Measurements from ENCODE around the gene LIPK.
"Not testable (repeated sequence)": the region's sequence is repeated elsewhere in the genome, so short reads cannot be mapped to it uniquely, and the experiment has no call there.

Gene LIPK

GRCh38 chr10:88672041-88672440 lies 34.0 kb upstream of the LIPK start:
- no peak for TF ChIP-seq Cebpa-rat (IDR thresholded peaks at IDR 0.05)
- Histone ChIP-seq H4K20me1 (no peaks in the 10 kb centered on the region), H3K27ac (no peak overlapping the region), H3K9ac (no peak overlapping the region), H3K4me2 (no peak overlapping the region), H3K36me3 (no peaks in the 10 kb centered on the region), H3K9me3 (no peaks in the 10 kb centered on the region), H3K4me3 (no peak overlapping the region), H3K4me1 (peaks cover 17% of the 10 kb centered on the region), H3K27me3 (no peaks in the 10 kb centered on the region)

GRCh38 chr10:88676283-88677060 lies 29.6 kb upstream of the LIPK start:
- Histone ChIP-seq H3K9ac (no peak overlapping the region), H4K20me1 (no peaks in the 10 kb centered on the region), H3K27me3 (no peaks in the 10 kb centered on the region), H3K9me3 (no peaks in the 10 kb centered on the region), H3K36me3 (no peaks in the 10 kb centered on the region), H3K4me1 (no peaks in the 10 kb centered on the region), H3K27ac (no peak overlapping the region), H3K4me3 (no peak overlapping the region), H3K4me2 (no peak overlapping the region)
- no peak for TF ChIP-seq Cebpa-rat (IDR thresholded peaks at IDR 0.05)

DNA sequence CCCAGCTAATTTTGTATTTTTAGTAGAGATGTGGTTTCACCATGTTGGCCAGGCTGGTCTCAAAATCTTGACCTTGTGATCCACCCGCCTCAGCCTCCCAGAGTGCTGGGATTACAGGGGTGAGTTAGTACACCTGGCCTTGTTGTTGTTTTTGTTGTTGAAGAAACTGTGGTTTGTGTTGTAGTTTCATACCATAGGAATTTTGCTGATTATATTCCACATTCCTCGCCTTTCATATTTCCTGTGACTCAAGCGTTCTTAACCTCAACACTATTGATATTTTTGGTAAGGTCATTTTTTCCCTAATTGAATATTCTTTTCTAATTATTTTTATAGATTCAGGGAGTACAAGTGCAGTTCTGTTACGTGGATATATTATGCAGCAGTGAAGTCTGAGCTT lies 25.1 kb upstream of the LIPK start:
- H3K4me3 ChIP-seq: no peak overlapping the region
- H3K9ac ChIP-seq: no peak overlapping the region
- H3K4me2 ChIP-seq: no peak overlapping the region
- H3K36me3 ChIP-seq: no peaks in the 10 kb centered on the region
- no peak overlapping the region for H3K27ac ChIP-seq
- H3K4me1 ChIP-seq: no peaks in the 10 kb centered on the region
- H3K9me3 ChIP-seq: no peaks in the 10 kb centered on the region
- no peaks in the 10 kb centered on the region for H4K20me1 ChIP-seq
- H3K27me3 ChIP-seq: no peaks in the 10 kb centered on the region
- TF ChIP-seq Cebpa-rat (IDR thresholded peaks at IDR 0.05): no peak

GRCh38 chr10:88682491-88682890 lies 23.6 kb upstream of the LIPK start:
- Histone ChIP-seq H3K4me2 (no peak overlapping the region), H3K36me3 (no peaks in the 10 kb centered on the region), H3K27ac (no peak overlapping the region), H3K9ac (no peak overlapping the region), H3K4me1 (no peaks in the 10 kb centered on the region), H3K4me3 (no peak overlapping the region), H3K27me3 (no peaks in the 10 kb centered on the region), H3K9me3 (no peaks in the 10 kb centered on the region), H4K20me1 (no peaks in the 10 kb centered on the region)
- no peak for TF ChIP-seq Cebpa-rat (IDR thresholded peaks at IDR 0.05)

GRCh38 chr10:88687853-88688467 lies 18.1 kb upstream of the LIPK start:
- TF ChIP-seq Cebpa-rat (IDR thresholded peaks at IDR 0.05): no peak
- Histone ChIP-seq H3K4me3 (no peak overlapping the region), H3K9me3 (no peaks in the 10 kb centered on the region), H4K20me1 (no peaks in the 10 kb centered on the region), H3K9ac (no peak overlapping the region), H3K36me3 (no peaks in the 10 kb centered on the region), H3K4me1 (no peaks in the 10 kb centered on the region), H3K4me2 (no peak overlapping the region), H3K27me3 (no peaks in the 10 kb centered on the region), H3K27ac (no peak overlapping the region)

DNA sequence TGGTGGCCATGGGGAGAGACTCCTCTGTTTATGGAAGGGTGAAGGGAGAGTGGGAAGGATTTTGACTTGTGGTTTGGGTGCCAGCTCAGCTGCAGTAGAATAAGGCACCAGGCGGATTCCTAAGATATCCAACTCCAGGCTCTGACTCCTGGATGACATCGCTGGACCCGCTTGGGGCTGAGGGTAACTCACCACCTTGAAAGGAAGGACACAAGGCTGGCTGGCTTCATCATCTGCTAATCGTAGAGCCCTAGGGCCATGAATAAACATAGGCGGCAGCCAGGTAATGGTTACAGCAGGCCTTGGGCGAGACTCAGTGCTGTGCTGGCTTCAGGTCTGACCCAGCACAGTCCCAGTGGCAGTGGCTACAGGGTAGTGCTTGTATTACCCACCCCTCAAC lies 16.7 kb upstream of the LIPK start:
- H4K20me1 ChIP-seq: no peaks in the 10 kb centered on the region
- H3K9me3 ChIP-seq: no peaks in the 10 kb centered on the region
- no peak overlapping the region for H3K9ac ChIP-seq
- no peak overlapping the region for H3K4me2 ChIP-seq
- H3K4me3 ChIP-seq: no peak overlapping the region
- no peaks in the 10 kb centered on the region for H3K4me1 ChIP-seq
- H3K36me3 ChIP-seq: no peaks in the 10 kb centered on the region
- H3K27me3 ChIP-seq: no peaks in the 10 kb centered on the region
- H3K27ac ChIP-seq: no peak overlapping the region
- TF ChIP-seq Cebpa-rat (IDR thresholded peaks at IDR 0.05): no peak

GRCh38 chr10:88693392-88694020 lies 12.5 kb upstream of the LIPK start:
- Histone ChIP-seq H4K20me1 (no peaks in the 10 kb centered on the region), H3K9me3 (no peaks in the 10 kb centered on the region), H3K9ac (no peak overlapping the region), H3K4me3 (no peak overlapping the region), H3K4me1 (no peaks in the 10 kb centered on the region), H3K36me3 (no peaks in the 10 kb centered on the region), H3K27ac (no peak overlapping the region), H3K4me2 (no peak overlapping the region), H3K27me3 (no peaks in the 10 kb centered on the region)
- no peak for TF ChIP-seq Cebpa-rat (IDR thresholded peaks at IDR 0.05)

- H3K27me3 ChIP-seq: no peaks in the 10 kb centered on the region
- H3K4me3 ChIP-seq: no peak overlapping the region
- no peak overlapping the region for H3K9ac ChIP-seq
- H3K27ac ChIP-seq: no peak overlapping the region
- H4K20me1 ChIP-seq: no peaks in the 10 kb centered on the region
- no peak overlapping the region for H3K4me2 ChIP-seq
- H3K36me3 ChIP-seq: no peaks in the 10 kb centered on the region
- no peaks in the 10 kb centered on the region for H3K9me3 ChIP-seq
- no peak for TF ChIP-seq Cebpa-rat (IDR thresholded peaks at IDR 0.05)
- H3K4me1 ChIP-seq: no peaks in the 10 kb centered on the region
Measured at GRCh38 chr10:88702848-88703597, 3.0 kb upstream of the LIPK start.

- no peaks in the 10 kb centered on the region for H3K9me3 ChIP-seq
- H3K27ac ChIP-seq: no peak overlapping the region
- H3K27me3 ChIP-seq: no peaks in the 10 kb centered on the region
- H3K4me1 ChIP-seq: no peaks in the 10 kb centered on the region
- H3K36me3 ChIP-seq: no peaks in the 10 kb centered on the region
- H3K4me3 ChIP-seq: no peak overlapping the region
- H4K20me1 ChIP-seq: no peaks in the 10 kb centered on the region
- H3K4me2 ChIP-seq: no peak overlapping the region
- H3K9ac ChIP-seq: no peak overlapping the region
- no peak for TF ChIP-seq Cebpa-rat (IDR thresholded peaks at IDR 0.05)
Measured at GRCh38 chr10:88707429-88708155, 1.5 kb downstream of the LIPK start.

DNA sequence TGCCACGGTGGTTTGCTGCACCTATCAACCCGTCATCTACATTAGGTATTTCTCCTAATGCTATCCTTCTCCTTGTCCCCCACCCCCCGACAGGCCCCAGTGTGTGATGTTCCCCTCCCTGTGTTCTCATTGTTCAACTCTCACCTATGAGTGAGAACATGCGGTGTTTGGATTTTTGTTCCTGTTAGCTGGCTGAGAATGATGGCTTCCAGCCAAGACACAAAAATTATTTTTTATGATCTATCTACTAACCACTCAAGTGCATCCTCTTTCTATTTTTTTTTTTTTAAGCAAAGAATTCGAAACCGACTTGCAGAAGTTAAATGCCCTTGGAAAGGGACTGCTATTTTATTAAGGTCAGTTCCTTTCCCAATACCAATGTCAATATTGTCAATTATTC lies 3.3 kb downstream of the LIPK start:
- not testable (repeated sequence) for H3K27me3 ChIP-seq, H3K4me2 ChIP-seq, H3K27ac ChIP-seq

More for the DNA sequence above, 3.3 kb downstream of the LIPK start:
- not testable (repeated sequence) for H4K20me1 ChIP-seq, H3K9me3 ChIP-seq, H3K4me3 ChIP-seq, H3K4me1 ChIP-seq, H3K36me3 ChIP-seq, H3K9ac ChIP-seq

Measured in BLaER1 (cell line).